DND-41 (cell line): ENCODE measurements around the gene IDH3A.

Experiments
- CTCF ChIP-seq: IDR thresholded peaks from 2 replicates; pipeline ENCODE4 v1.5.1; 2012; ENCODE audit warnings: borderline replicate concordance, low read length, moderate library complexity, mild to moderate bottlenecking; ENCODE audit not compliant: poor library complexity, severe bottlenecking; ENCODE audit errors: extremely low read depth
- EZH2 ChIP-seq: IDR thresholded peaks from 3 replicates; pipeline ENCODE4 v1.6.1; 2012; ENCODE audit warnings: borderline replicate concordance, low read depth, mild to moderate bottlenecking, moderate library complexity, low read length, inconsistent platforms; ENCODE audit not compliant: severe bottlenecking

- no peak for TF ChIP-seq EZH2
- no peak for TF ChIP-seq CTCF
Measured at GRCh38 chr15:78210349-78210717, 61.2 kb downstream of the IDH3A start.
